HepG2 (cell line): Measurements from ENCODE around the gene FILIP1. TPM values are rescaled to one million over a fixed set of nuclear protein-coding genes. Genes with fewer than 3 reads are reported as not detected.

Source experiments
- CEBPB ChIP-seq: IDR thresholded peaks from 2 replicates; pipeline ENCODE4 v1.6.1; 2011; ENCODE audit warnings: low read depth, low read length, improper control_type of control experiment, borderline replicate concordance
- ELF1 ChIP-seq: sonication (generic); formaldehyde crosslinking; IDR thresholded peaks from 2 replicates; pipeline ENCODE4 v1.4.0; 2020; ENCODE audit warnings: missing genetic modification reagents
- FOXP1 ChIP-seq, 2 experiments: fragments of 450-650 bp in 1 of 2; IDR thresholded peaks; 2 replicates each; pipeline ENCODE4 v1.6.1; 2017 to 2018; ENCODE audit warnings: antibody characterized with exemption in 1 of 2
- IKZF1 ChIP-seq: fragments of 450-650 bp; IDR thresholded peaks from 2 replicates; pipeline ENCODE4 v1.7.1; 2016
- MAFF ChIP-seq: IDR thresholded peaks from 2 replicates; pipeline ENCODE4 v1.6.1; 2011; ENCODE audit warnings: low read depth, low read length, improper control_type of control experiment
- MAFG ChIP-seq: sonication (generic); formaldehyde crosslinking; IDR thresholded peaks from 2 replicates; pipeline ENCODE4 v1.5.1; 2020; ENCODE audit warnings: mild to moderate bottlenecking, missing genetic modification reagents
- PHF20 ChIP-seq: sonication (generic); formaldehyde crosslinking; IDR thresholded peaks from 2 replicates; pipeline ENCODE4 v1.5.0; 2020; ENCODE audit warnings: mild to moderate bottlenecking, missing genetic modification reagents
- POLR2AphosphoS2 ChIP-seq: IDR thresholded peaks from 2 replicates; pipeline ENCODE4 v1.6.1; 2011; ENCODE audit warnings: low read depth, low read length, improper control_type of control experiment
- SMAD9 ChIP-seq: sonication (generic); formaldehyde crosslinking; IDR thresholded peaks from 2 replicates; pipeline ENCODE4 v1.5.1; 2020; ENCODE audit warnings: mild to moderate bottlenecking, missing genetic modification reagents
- SMARCE1 ChIP-seq: fragments of 450-650 bp; IDR thresholded peaks from 2 replicates; pipeline ENCODE4 v1.6.1; 2017; ENCODE audit warnings: borderline replicate concordance
- SOX13 ChIP-seq, 3 experiments: fragments of 450-650 bp in 1 of 3; sonication (generic) in 1 of 3; formaldehyde crosslinking in 1 of 3; IDR thresholded peaks in 2 of 3; conservative IDR thresholded peaks in 1 of 3; 2 replicates each; pipeline versions ENCODE4 v1.5.0 to v1.6.1; 2016 to 2020; ENCODE audit warnings: antibody characterized with exemption in 1 of 3, mild to moderate bottlenecking in 1 of 3, missing compliant biosample characterization in 1 of 3, missing genetic modification reagents in 1 of 3, moderate library complexity in 1 of 3
- SP1 ChIP-seq, 2 experiments: fragments of 450-650 bp in 1 of 2; sonication (generic) in 1 of 2; formaldehyde crosslinking in 1 of 2; IDR thresholded peaks; 2 replicates each; pipeline versions ENCODE4 v1.4.0 to v1.6.1; 2016 to 2020; ENCODE audit warnings: missing genetic modification reagents in 1 of 2
- SRY ChIP-seq: sonication (generic); formaldehyde crosslinking; IDR thresholded peaks from 2 replicates; pipeline ENCODE4 v1.8.0; 2022; ENCODE audit warnings: mild to moderate bottlenecking, missing genetic modification reagents
- STAT6 ChIP-seq: sonication (generic); formaldehyde crosslinking; IDR thresholded peaks from 2 replicates; pipeline ENCODE4 v1.4.0; 2020; ENCODE audit warnings: missing genetic modification reagents, mild to moderate bottlenecking, borderline replicate concordance
- ZFP37 ChIP-seq: sonication (generic); formaldehyde crosslinking; IDR thresholded peaks from 2 replicates; pipeline ENCODE4 v1.4.0; 2020; ENCODE audit warnings: missing genetic modification reagents, borderline replicate concordance
- ZFP90 ChIP-seq: sonication (generic); formaldehyde crosslinking; IDR thresholded peaks from 2 replicates; pipeline ENCODE4 v1.8.0; 2022; ENCODE audit warnings: missing genetic modification reagents, mild to moderate bottlenecking, inconsistent platforms, borderline replicate concordance
- ZNF280D ChIP-seq: sonication (generic); formaldehyde crosslinking; IDR thresholded peaks from 2 replicates; pipeline ENCODE4 v1.5.1; 2020; ENCODE audit warnings: mild to moderate bottlenecking, missing genetic modification reagents
- ZNF607 ChIP-seq: sonication (generic); formaldehyde crosslinking; IDR thresholded peaks from 2 replicates; pipeline ENCODE4 v1.5.1; 2020; ENCODE audit warnings: missing genetic modification reagents, mild to moderate bottlenecking, borderline replicate concordance
- ZNF790 ChIP-seq: sonication (generic); formaldehyde crosslinking; IDR thresholded peaks from 2 replicates; pipeline ENCODE4 v1.8.0; 2022; ENCODE audit warnings: missing genetic modification reagents, mild to moderate bottlenecking, borderline replicate concordance
- ZNF83 ChIP-seq: sonication (generic); formaldehyde crosslinking; IDR thresholded peaks from 2 replicates; pipeline ENCODE4 v1.4.0; 2020; ENCODE audit warnings: missing genetic modification reagents, mild to moderate bottlenecking, borderline replicate concordance
- polyA plus RNA-seq, 8 experiments: library from polyadenylated mRNA; depleted of rRNA in 3 of 8; stranded (reverse) in 7 of 8; unstranded in 1 of 8; fragments of >200 nt; fragmentation: Illumina TruSeq in 4 of 8; extraction: Trizol in 4 of 8; gene quantifications; 2 replicates each; pipeline versions ENCODE4 v1.2.1 to v1.2.3, GENCODE V29; 2011 to 2016; ENCODE audit warnings: low read depth in 4 of 8, missing spikeins in 1 of 8, mixed read lengths in 1 of 8; ENCODE audit not compliant: insufficient read depth in 1 of 8
- total RNA-seq, 5 experiments: library from RNA; depleted of rRNA; stranded (reverse); fragments of >200 nt; fragmentation: Illumina TruSeq; extraction: Trizol; gene quantifications; 2 replicates each; pipeline ENCODE4 v1.2.3, GENCODE V29; 2016; ENCODE audit warnings: low read depth in 1 of 5
- TF ChIP-seq, protein P1 (sequence below): sonication (generic); formaldehyde crosslinking; IDR thresholded peaks from 2 replicates; pipeline ENCODE4 v1.9.0; 2021; ENCODE audit warnings: missing genetic modification reagents, mild to moderate bottlenecking, borderline replicate concordance

FILIP1 gene
- total and polyA plus RNA-seq, 2 of the 13 experiments (the other 11 are each of a cell fraction or from before 2014, with no cell fraction given), result not detected

- TF ChIP-seq STAT6 (CRISPR knock-in tag), result peak; percentile 94
- TF ChIP-seq ZNF83, result no peak
- TF ChIP-seq PHF20, result peak; percentile 94
- TF ChIP-seq IKZF1, result no peak
- TF ChIP-seq ZNF790 (CRISPR knock-in tag), result no peak
- TF ChIP-seq MAFF, result no peak
- no peak for TF ChIP-seq FOXP1 (IDR thresholded peaks at IDR 0.05)
- no peak for TF ChIP-seq FOXP1 (CRISPR knock-in tag; IDR thresholded peaks at IDR 0.05)
- TF ChIP-seq, protein P1, sequence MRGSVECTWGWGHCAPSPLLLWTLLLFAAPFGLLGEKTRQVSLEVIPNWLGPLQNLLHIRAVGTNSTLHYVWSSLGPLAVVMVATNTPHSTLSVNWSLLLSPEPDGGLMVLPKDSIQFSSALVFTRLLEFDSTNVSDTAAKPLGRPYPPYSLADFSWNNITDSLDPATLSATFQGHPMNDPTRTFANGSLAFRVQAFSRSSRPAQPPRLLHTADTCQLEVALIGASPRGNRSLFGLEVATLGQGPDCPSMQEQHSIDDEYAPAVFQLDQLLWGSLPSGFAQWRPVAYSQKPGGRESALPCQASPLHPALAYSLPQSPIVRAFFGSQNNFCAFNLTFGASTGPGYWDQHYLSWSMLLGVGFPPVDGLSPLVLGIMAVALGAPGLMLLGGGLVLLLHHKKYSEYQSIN, result no peak
- no peak; the same call in 1 of the 2 replicates for TF ChIP-seq ZFP37 (CRISPR knock-in tag)
- TF ChIP-seq ELF1 (CRISPR knock-in tag), result peak; percentile 87
- TF ChIP-seq ZNF607 (CRISPR knock-in tag), result no peak; the same call in 1 of the 2 replicates
- TF ChIP-seq SMAD9, result no peak
- TF ChIP-seq CEBPB, result peak; percentile 58; the same call in 1 of the 2 replicates
- TF ChIP-seq SP1 (IDR thresholded peaks at IDR 0.05), result no peak
- TF ChIP-seq SP1 (CRISPR knock-in tag; IDR thresholded peaks at IDR 0.05), result peak; percentile 53; the same call in 1 of the 2 replicates
- no peak for TF ChIP-seq MAFG
- TF ChIP-seq ZNF280D (CRISPR knock-in tag), result no peak
- no peak for TF ChIP-seq POLR2AphosphoS2
- TF ChIP-seq SOX13 (IDR thresholded peaks at IDR 0.05), result 0 out of 2 replicates have a peak, but pooled peaks have one; percentile 18
- TF ChIP-seq SOX13 (CRISPR knock-in tag; conservative IDR thresholded peaks at IDR 0.05 in 1 of 2, IDR thresholded peaks at IDR 0.05 in 1 of 2), result peak in 1 of 2 experiments; percentile 45; a peak in 1 of 4 replicates
- TF ChIP-seq ZFP90 (CRISPR knock-in tag), result no peak
- peak; percentile 63 for TF ChIP-seq SRY (CRISPR knock-in tag)
- TF ChIP-seq SMARCE1, result no peak
Observed at GRCh38 chr6:75243333-75244062, 250.1 kb downstream of the FILIP1 start, which contains the start of gene COX7A2 (continued).
